GM19025 (cell line): ENCODE measurements around the gene ITGAD.

Source experiments
- ATAC-seq: cut with Tn5 transposase; IDR thresholded peaks from one replicate; pipeline ENCODE4 v1.9.1; 2021; ENCODE audit warnings: mild to moderate bottlenecking, low read depth, moderate library complexity; ENCODE audit not compliant: unreplicated experiment

The ITGAD gene

GRCh38 chr16:31473264-31473984, 80.3 kb downstream of the ITGAD start:
- no peak for ATAC-seq

- no peak for ATAC-seq
These were observed 81.1 kb downstream of the ITGAD start for GRCh38 chr16:31474173-31474714.

- no peak for ATAC-seq
These were observed 81.9 kb downstream of the ITGAD start for GRCh38 chr16:31474773-31475738.

- no peak for ATAC-seq
These were observed 82.8 kb downstream of the ITGAD start for GRCh38 chr16:31475946-31476302.
